A549 treated with AZD2906 at 1 μM for 4 hours (cell line): Measurements from ENCODE around the gene NUDC. TPM values are rescaled to one million over a fixed set of nuclear protein-coding genes. Genes with fewer than 3 reads are reported as not detected.

Experiments
- total RNA-seq: library from RNA; stranded (reverse); fragments of 200-300 nt; extraction: Qiagen RNA extraction; gene quantifications from 5 replicates; pipeline ENCODE4 v1.2.3, GENCODE V29; 2022

NUDC gene
- 121 to 141 TPM (median 130 TPM) in 5 replicates for total RNA-seq

GRCh38 chr1:26921540-26922430 lies at the start of gene NUDC:
NUDC (plus strand) TSS chr1:26921743; CDS start chr1:26921849, 106 bp downstream.

GRCh38 chr1:26889551-26890466 lies 31.7 kb upstream of the NUDC start, which contains the start of gene GPN2:
GPN2 (minus strand) TSS chr1:26890283; CDS start chr1:26890096, 187 bp downstream.

GRCh38 chr1:26900001-26900814 lies 21.3 kb upstream of the NUDC start, which contains the start of gene GPATCH3:
GPATCH3 (minus strand) TSS chr1:26900467; CDS start chr1:26900442, 25 bp downstream.

GRCh38 chr1:26913754-26914619 lies 7.6 kb upstream of the NUDC start, which contains the start of gene NR0B2:
NR0B2 (minus strand) TSS chr1:26913975; CDS start chr1:26913940, 35 bp downstream.

GRCh38 chr1:26959722-26960624 lies 38.4 kb downstream of the NUDC start, which contains the start of gene KDF1:
KDF1 (minus strand) TSS chr1:26960468; CDS start chr1:26952380, 8,088 bp downstream.

GRCh38 chr1:26993237-26994019 lies 71.9 kb downstream of the NUDC start, which contains the start of gene TRNP1:
TRNP1 (plus strand) TSS chr1:26993692; CDS start chr1:26993787, 95 bp downstream.

Other genes starting within 250 kb of the NUDC start
- 36.9 to 41.2 TPM (median 37.6 TPM) in 5 replicates for gene ARID1A, start 225.7 kb upstream of the NUDC start, total RNA-seq
- 5.9 to 7.2 TPM (median 6.6 TPM) in 5 replicates for gene PIGV, start 133.8 kb upstream of the NUDC start, total RNA-seq
- 37.9 to 43.8 TPM (median 42.0 TPM) in 5 replicates for gene ZDHHC18, start 95.1 kb upstream of the NUDC start, total RNA-seq
- 494 to 656 TPM (median 566 TPM) in 5 replicates for gene SFN, start 58.6 kb upstream of the NUDC start, total RNA-seq
- gene GPN2, start 31.5 kb upstream of the NUDC start, total RNA-seq: 25.2 to 30.3 TPM (median 29.9 TPM) in 5 replicates
- 9.4 to 11.6 TPM (median 10.4 TPM) in 5 replicates for gene GPATCH3, start 21.3 kb upstream of the NUDC start, total RNA-seq
- 0.05 to 0.10 TPM (median 0.10 TPM) in 3 of 5 replicates, not detected in the others for gene NR0B2, start 7.8 kb upstream of the NUDC start, total RNA-seq
- gene KDF1, start 38.7 kb downstream of the NUDC start, total RNA-seq: 0.24 to 0.42 TPM (median 0.33 TPM) in 5 replicates
- 189 to 300 TPM (median 281 TPM) in 5 replicates for gene TRNP1, start 71.9 kb downstream of the NUDC start, total RNA-seq
- 1.2 to 2.0 TPM (median 1.7 TPM) in 5 replicates for gene TENT5B, start 91.1 kb downstream of the NUDC start, total RNA-seq
- 15.5 to 18.6 TPM (median 17.4 TPM) in 5 replicates for gene SLC9A1, start 233.4 kb downstream of the NUDC start, total RNA-seq